Naive thymus-derived CD4-positive, alpha-beta T cell (primary cell): ENCODE data around the gene ECI1. TPM values are rescaled to one million over a fixed set of nuclear protein-coding genes. Genes with fewer than 3 reads are reported as not detected.

Source experiments
- ATAC-seq: fragments of 150-1000 bp; cut with Tn5 transposase; 2 replicates; pipeline ENCODE4 v1.10.0; 2021; ENCODE audit warnings: mild to moderate bottlenecking, moderate library complexity
- CTCF ChIA-PET: fragments of 350-600 bp; sonication (Branson Sonifier 250); formaldehyde crosslinking; loops from one replicate; lab custom pipeline; 2021; ENCODE audit warnings: antibody characterized with exemption; lab: Charles Lee
- POLR2A ChIA-PET: fragments of 350-600 bp; sonication (Branson Sonifier 250); formaldehyde crosslinking; loops from one replicate; lab custom pipeline; 2021; ENCODE audit warnings: antibody characterized with exemption, inconsistent platforms; lab: Charles Lee
- DNase-seq, 9 donors: peaks; one replicate each; pipeline versions ENCODE4 v3.0.0 to v3.0.0-alpha.2; 2020 to 2022; ENCODE audit warnings: mixed read lengths in 1 of 9
- H3K27ac ChIP-seq: one replicate; pipeline ENCODE4 v1.7.0; 2013; ENCODE audit warnings: mild to moderate bottlenecking, low read depth, low read length, moderate library complexity
- H3K27me3 ChIP-seq, 2 donors: one replicate each; pipeline ENCODE4 v1.7.0; 2013; ENCODE audit warnings: low read length in 2 of 2, mild to moderate bottlenecking in 2 of 2, moderate library complexity in 2 of 2; ENCODE audit not compliant: control insufficient read depth in 2 of 2, insufficient read depth in 2 of 2
- H3K36me3 ChIP-seq, 3 experiments: 1 replicate in 2 of 3; 2 replicates in 1 of 3; pipeline ENCODE4 v1.7.0; 2013; ENCODE audit warnings: low read length in 3 of 3, mild to moderate bottlenecking in 3 of 3, moderate library complexity in 1 of 3; ENCODE audit not compliant: insufficient read depth in 3 of 3, control insufficient read depth in 2 of 3
- H3K4me1 ChIP-seq, 2 donors: one replicate each; pipeline ENCODE4 v1.7.0; 2013; ENCODE audit warnings: low read length in 2 of 2, mild to moderate bottlenecking in 2 of 2, moderate library complexity in 1 of 2; ENCODE audit not compliant: control insufficient read depth in 2 of 2, insufficient read depth in 2 of 2
- H3K4me3 ChIP-seq: 2 replicates; pipeline ENCODE4 v1.7.0; 2013; ENCODE audit warnings: mild to moderate bottlenecking, low read length
- H3K9me3 ChIP-seq, 3 experiments: 1 replicate in 2 of 3; 2 replicates in 1 of 3; pipeline ENCODE4 v1.7.0; 2013; ENCODE audit warnings: low read length in 3 of 3; ENCODE audit not compliant: control insufficient read depth in 2 of 3
- H3K27ac Mint-ChIP-seq, 9 donors: one replicate each; pipeline ENCODE4 v1.8.0; 2020 to 2022; ENCODE audit warnings: mixed read lengths in 9 of 9, mild to moderate bottlenecking in 8 of 9, moderate library complexity in 5 of 9, inconsistent platforms in 2 of 9
- H3K27me3 Mint-ChIP-seq, 5 donors: one replicate each; pipeline ENCODE4 v1.8.0; 2021 to 2022; ENCODE audit warnings: mixed read lengths in 5 of 5, mild to moderate bottlenecking in 1 of 5
- H3K36me3 Mint-ChIP-seq, 5 donors: one replicate each; pipeline ENCODE4 v1.8.0; 2020 to 2022; ENCODE audit warnings: mixed read lengths in 5 of 5, mild to moderate bottlenecking in 3 of 5, inconsistent platforms in 1 of 5
- H3K4me1 Mint-ChIP-seq, 7 donors: one replicate each; pipeline ENCODE4 v1.8.0; 2020 to 2022; ENCODE audit warnings: mixed read lengths in 7 of 7, mild to moderate bottlenecking in 3 of 7, inconsistent platforms in 1 of 7
- H3K4me3 Mint-ChIP-seq, 10 donors: one replicate each; pipeline ENCODE4 v1.8.0; 2020 to 2022; ENCODE audit warnings: mild to moderate bottlenecking in 10 of 10, mixed read lengths in 10 of 10, moderate library complexity in 6 of 10, inconsistent platforms in 2 of 10
- H3K9me3 Mint-ChIP-seq, 11 donors: one replicate each; pipeline ENCODE4 v1.8.0; 2020 to 2022; ENCODE audit warnings: mixed read lengths in 11 of 11, mild to moderate bottlenecking in 4 of 11, inconsistent platforms in 1 of 11, moderate library complexity in 1 of 11
- intact Hi-C, 2 donors: fragments of 100-400 bp; cut with micrococcal nuclease; formaldehyde crosslinking; loops; one replicate each; pipeline ENCODE4 v1.15.1; 2023
- microRNA-seq: library from miRNA; unstranded; fragments of <30 nt; microRNA quantifications from one replicate; pipeline ENCODE4 v1.2.0, GENCODE V29; 2022; ENCODE audit warnings: borderline microRNAs expressed
- polyA plus RNA-seq, 2 donors: library from polyadenylated mRNA; unstranded; fragments of 300-500 nt; fragmentation: Illumina TruSeq; gene quantifications; one replicate each; pipeline ENCODE4 v1.2.3, GENCODE V29; 2021
- total RNA-seq, 6 experiments: library from RNA in 5 of 6; stranded (reverse) in 5 of 6; gene quantifications; 1 replicate in 5 of 6; 2 replicates in 1 of 6; pipeline ENCODE4 v1.2.3 and lab custom pipeline; 2021 to 2026

The ECI1 gene
- total and polyA plus RNA-seq, 7 experiments from 2014 or later = 19.9 to 44.2 (median 28.6) TPM

DNA sequence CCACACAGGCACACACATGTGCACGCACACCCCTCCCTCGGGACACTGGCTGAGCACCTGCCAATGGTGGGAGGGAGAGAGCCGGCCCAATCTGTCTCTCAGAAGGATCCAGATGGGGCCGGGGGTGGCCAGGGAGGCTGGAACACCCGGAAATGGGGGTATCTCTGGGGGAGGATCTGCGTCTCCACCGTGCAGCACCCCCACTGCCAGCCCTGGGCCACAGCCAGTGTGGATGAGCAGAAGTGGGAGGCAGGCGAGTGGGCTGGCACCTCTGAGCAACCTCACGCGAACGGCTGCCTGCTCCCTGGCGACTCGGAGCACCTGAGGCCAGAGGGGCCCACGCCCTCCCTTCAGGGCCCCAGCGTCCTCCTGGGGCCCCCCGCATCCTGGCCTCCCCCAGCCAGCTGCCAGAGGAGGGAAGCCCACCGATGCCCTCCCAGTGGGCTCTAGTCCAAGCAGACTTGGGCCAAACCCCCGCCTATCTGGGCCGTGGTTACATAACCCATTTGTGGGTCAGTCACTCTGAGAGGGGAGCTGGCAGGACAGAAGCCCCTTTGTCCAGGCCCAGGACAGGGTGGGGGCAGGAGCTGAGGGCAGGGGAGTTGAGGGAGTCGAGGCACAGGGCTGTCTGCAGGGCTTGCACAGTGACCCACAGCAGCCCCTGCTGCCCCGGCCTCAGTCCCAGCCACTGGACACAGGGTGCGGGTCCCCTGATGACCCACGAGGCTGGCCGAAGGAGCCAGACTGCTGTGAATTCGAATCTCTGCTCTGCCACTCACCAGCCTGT is 60.5 kb downstream of the ECI1 start:
- ChIA-PET POLR2A (no interaction called here), CTCF (no interaction called here)
- H3K4me1 ChIP-seq = peaks cover 0 to 8% of the 10 kb centered on the region in 2 donors
- no peaks in the 10 kb centered on the region for H3K36me3 ChIP-seq
- no peak overlapping the region for H3K27ac ChIP-seq
- H3K27me3 ChIP-seq = no peaks in the 10 kb centered on the region
- H3K9me3 Mint-ChIP-seq = no peaks in the 10 kb centered on the region
- H3K27me3 Mint-ChIP-seq = peaks cover 0 to 15% (median 5%) of the 10 kb centered on the region in 5 donors
- no peak overlapping the region for H3K4me3 Mint-ChIP-seq
- intact Hi-C loops = no loop called here
- H3K27ac Mint-ChIP-seq = no peak overlapping the region
- no peak for ATAC-seq
- no peaks in the 10 kb centered on the region for H3K36me3 Mint-ChIP-seq
- no peak for DNase-seq
- no peaks in the 10 kb centered on the region for H3K9me3 ChIP-seq
- peaks cover 0 to 6% (median 4%) of the 10 kb centered on the region in 7 donors for H3K4me1 Mint-ChIP-seq
- H3K4me3 ChIP-seq = no peak overlapping the region

DNA sequence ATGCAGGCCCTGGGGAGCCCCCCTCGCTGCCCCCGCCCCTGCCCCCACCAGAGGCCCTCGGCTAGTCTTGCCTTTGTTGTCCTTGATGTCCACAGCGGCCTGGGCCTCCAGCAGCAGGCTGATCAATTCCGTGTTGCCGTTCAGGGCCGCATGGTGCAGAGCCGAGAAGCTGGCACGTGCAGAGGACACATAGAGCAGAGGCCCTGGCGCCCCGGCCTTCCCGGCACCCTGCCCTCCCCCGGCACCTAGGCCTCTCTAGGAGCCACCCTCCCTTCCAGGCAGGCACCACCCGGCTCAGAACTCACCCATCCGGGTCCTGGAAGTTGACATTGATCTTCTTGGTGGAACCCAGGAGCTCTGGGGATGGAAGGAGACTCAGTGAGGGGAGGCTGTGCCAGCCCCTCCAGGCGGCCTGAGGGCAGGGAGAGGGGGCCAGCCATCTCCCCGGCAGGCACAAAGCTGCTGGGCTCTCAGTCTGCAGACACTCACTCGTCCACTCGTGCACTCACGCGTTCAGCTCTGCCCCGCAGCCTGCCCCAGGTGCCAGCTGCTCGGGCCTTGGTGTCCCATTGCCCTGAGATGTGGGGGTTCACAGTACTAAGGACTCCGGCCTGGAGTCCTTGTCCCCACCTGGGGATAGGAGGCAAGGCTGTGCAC is 61.3 kb downstream of the ECI1 start:
- CTCF ChIA-PET = no interaction called here
- Mint-ChIP-seq H3K4me1 (peaks cover 0 to 6% (median 4%) of the 10 kb centered on the region in 7 donors), H3K4me3 (no peak overlapping the region), H3K27ac (no peak overlapping the region), H3K9me3 (no peaks in the 10 kb centered on the region), H3K36me3 (no peaks in the 10 kb centered on the region), H3K27me3 (peaks cover 0 to 11% (median 5%) of the 10 kb centered on the region in 5 donors)
- H3K4me3 ChIP-seq = no peak overlapping the region
- H3K9me3 ChIP-seq = no peaks in the 10 kb centered on the region
- intact Hi-C loops = no loop called here
- no peaks in the 10 kb centered on the region for H3K27me3 ChIP-seq
- POLR2A ChIA-PET = no interaction called here
- no peaks in the 10 kb centered on the region for H3K36me3 ChIP-seq
- no peak for DNase-seq
- no peak overlapping the region for H3K27ac ChIP-seq
- H3K4me1 ChIP-seq = peaks cover 0 to 2% of the 10 kb centered on the region in 2 donors
- no peak for ATAC-seq

Small RNA genes within 50 kb of the gene (microRNA-seq; reads per million reads assigned to microRNA genes)
- gene MIR3677 (not detected), gene MIR4717 (not detected)

Other genes starting within 250 kb of the ECI1 start
- gene ZNF598, start 241.8 kb downstream of the ECI1 start, total RNA-seq = 10 to 100 TPM; 44.3 to 63.2 (median 49.8) TPM
- gene ZNF598, start 241.8 kb downstream of the ECI1 start, polyA plus RNA-seq = 1 to 10 TPM; 1.9 to 9.4 TPM
- gene NPW, start 231.8 kb downstream of the ECI1 start, total RNA-seq = 1 to 10 TPM in 1 of 5 experiments, under 1 TPM in 1, not detected in 3; 0.53 to 1.7 TPM
- not detected for gene NPW, start 231.8 kb downstream of the ECI1 start, polyA plus RNA-seq
- gene NHERF2, start 224.7 kb downstream of the ECI1 start, total RNA-seq = 1 to 10 TPM; 2.5 to 3.8 (median 3.6) TPM
- gene NHERF2, start 224.7 kb downstream of the ECI1 start, polyA plus RNA-seq = under 1 TPM; 0.33 to 0.56 TPM
- 10 to 100 TPM in 1 of 5 experiments, 1 to 10 TPM in 4; 4.4 to 27.0 (median 7.5) TPM for gene NTHL1, start 203.8 kb downstream of the ECI1 start, total RNA-seq
- 10 to 100 TPM; 16.3 to 17.5 TPM for gene NTHL1, start 203.8 kb downstream of the ECI1 start, polyA plus RNA-seq
- 100 to 1,000 TPM; 126 to 155 (median 147) TPM for gene TSC2, start 203.6 kb downstream of the ECI1 start, total RNA-seq
- gene TSC2, start 203.6 kb downstream of the ECI1 start, polyA plus RNA-seq = 10 to 100 TPM; 27.5 to 53.6 TPM
- gene PKD1, start 115.7 kb downstream of the ECI1 start, total RNA-seq = 100 to 1,000 TPM in 2 of 5 experiments, 10 to 100 TPM in 3; 82.8 to 153 (median 98.3) TPM
- 1 to 10 TPM; 4.9 to 9.8 TPM for gene PKD1, start 115.7 kb downstream of the ECI1 start, polyA plus RNA-seq
- under 1 TPM in 1 of 5 experiments, not detected in 4; 0.86 TPM for gene RAB26, start 103.0 kb downstream of the ECI1 start, total RNA-seq
- under 1 TPM; 0.29 to 0.66 TPM for gene RAB26, start 103.0 kb downstream of the ECI1 start, polyA plus RNA-seq
- 10 to 100 TPM; 30.0 to 58.3 (median 36.7) TPM for gene TRAF7, start 95.8 kb downstream of the ECI1 start, total RNA-seq
- 1 to 10 TPM; 4.8 to 6.8 TPM for gene TRAF7, start 95.8 kb downstream of the ECI1 start, polyA plus RNA-seq
- under 1 TPM in 1 of 5 experiments, not detected in 4; 0.19 TPM for gene CASKIN1, start 55.0 kb downstream of the ECI1 start, total RNA-seq
- not detected for gene CASKIN1, start 55.0 kb downstream of the ECI1 start, polyA plus RNA-seq
- gene MLST8, start 46.1 kb downstream of the ECI1 start, total RNA-seq = 10 to 100 TPM; 25.1 to 41.2 (median 35.5) TPM
- 10 to 100 TPM; 20.7 to 36.4 TPM for gene MLST8, start 46.1 kb downstream of the ECI1 start, polyA plus RNA-seq
- gene BRICD5, start 40.7 kb downstream of the ECI1 start, total RNA-seq = 10 to 100 TPM in 4 of 5 experiments, 1 to 10 TPM in 1; 5.7 to 44.3 (median 16.0) TPM
- under 1 TPM in 1 of 2 donors, not detected in 1; 0.22 TPM for gene BRICD5, start 40.7 kb downstream of the ECI1 start, polyA plus RNA-seq
- 10 to 100 TPM in 3 of 5 experiments, 1 to 10 TPM in 2; 7.7 to 26.5 (median 20.4) TPM for gene PGP, start 36.7 kb downstream of the ECI1 start, total RNA-seq
- gene PGP, start 36.7 kb downstream of the ECI1 start, polyA plus RNA-seq = 10 to 100 TPM in 1 of 2 donors, 1 to 10 TPM in 1; 6.0 to 12.9 TPM
- gene E4F1, start 28.0 kb downstream of the ECI1 start, total RNA-seq = 10 to 100 TPM; 31.3 to 45.6 (median 36.8) TPM
- gene E4F1, start 28.0 kb downstream of the ECI1 start, polyA plus RNA-seq = 10 to 100 TPM; 12.6 to 25.6 TPM
- gene DNASE1L2, start 15.1 kb downstream of the ECI1 start, total RNA-seq = 1 to 10 TPM in 3 of 5 experiments, under 1 TPM in 2; 0.34 to 3.8 (median 2.2) TPM
- gene DNASE1L2, start 15.1 kb downstream of the ECI1 start, polyA plus RNA-seq = not detected
- gene RNPS1, start 16.5 kb upstream of the ECI1 start, total RNA-seq = 100 to 1,000 TPM; 136 to 250 (median 220) TPM
- gene RNPS1, start 16.5 kb upstream of the ECI1 start, polyA plus RNA-seq = 100 to 1,000 TPM; 199 to 293 TPM
- gene ABCA3, start 89.1 kb upstream of the ECI1 start, total RNA-seq = 10 to 100 TPM in 1 of 5 experiments, 1 to 10 TPM in 4; 7.0 to 10.0 (median 8.1) TPM
- gene ABCA3, start 89.1 kb upstream of the ECI1 start, polyA plus RNA-seq = 1 to 10 TPM; 1.7 to 1.8 TPM
- 10 to 100 TPM in 1 of 5 experiments, 1 to 10 TPM in 4; 2.6 to 50.1 (median 3.4) TPM for gene CCNF, start 177.9 kb upstream of the ECI1 start, total RNA-seq
- 1 to 10 TPM in 1 of 2 donors, under 1 TPM in 1; 0.41 to 5.9 TPM for gene CCNF, start 177.9 kb upstream of the ECI1 start, polyA plus RNA-seq
- 10 to 100 TPM in 1 of 5 experiments, 1 to 10 TPM in 1, under 1 TPM in 2, not detected in 1; 0.32 to 16.7 (median 0.71) TPM for gene TEDC2, start 208.5 kb upstream of the ECI1 start, total RNA-seq
- gene TEDC2, start 208.5 kb upstream of the ECI1 start, polyA plus RNA-seq = under 1 TPM; 0.39 to 0.84 TPM
- gene NTN3, start 219.7 kb upstream of the ECI1 start, total RNA-seq = not detected
- not detected for gene NTN3, start 219.7 kb upstream of the ECI1 start, polyA plus RNA-seq
- 10 to 100 TPM in 2 of 5 experiments, 1 to 10 TPM in 3; 5.4 to 13.5 (median 9.2) TPM for gene TBC1D24, start 223.5 kb upstream of the ECI1 start, total RNA-seq
- gene TBC1D24, start 223.5 kb upstream of the ECI1 start, polyA plus RNA-seq = 1 to 10 TPM; 1.7 to 2.5 TPM